Fibroblast of lung (primary cell): ENCODE results near the gene PCDHA8. TPM values are rescaled to one million over a fixed set of nuclear protein-coding genes. Genes with fewer than 3 reads are reported as not detected.
"Not testable (repeated sequence)": the region's sequence is repeated elsewhere in the genome, so short reads cannot be mapped to it uniquely, and the experiment has no call there.

Experiments
- DNase-seq, 2 donors: peaks; one replicate each; pipeline versions ENCODE4 v3.0.0 to v3.0.0-alpha.2; 2010; ENCODE audit warnings: low read depth in 2 of 2
- H2AFZ ChIP-seq: 2 replicates; pipeline ENCODE4 v1.5.1; 2012; ENCODE audit warnings: low read length, control low read depth, inconsistent platforms
- H3K27ac ChIP-seq: 2 replicates; pipeline ENCODE4 v1.5.1; 2011; ENCODE audit warnings: low read length, control low read depth; ENCODE audit not compliant: insufficient read depth
- H3K27me3 ChIP-seq: 2 replicates; pipeline ENCODE4 v1.5.1; 2011; ENCODE audit warnings: mild to moderate bottlenecking, low read length; ENCODE audit not compliant: control insufficient read depth, insufficient read depth
- H3K36me3 ChIP-seq: 2 replicates; pipeline ENCODE4 v1.5.1; 2011; ENCODE audit warnings: low read length; ENCODE audit not compliant: control insufficient read depth, insufficient read depth
- H3K4me1 ChIP-seq: 2 replicates; pipeline ENCODE4 v1.5.1; 2011; ENCODE audit warnings: low read length; ENCODE audit not compliant: control insufficient read depth, insufficient read depth; ENCODE audit errors: extremely low read depth
- H3K4me2 ChIP-seq: 2 replicates; pipeline ENCODE4 v1.5.1; 2011; ENCODE audit warnings: low read length, control low read depth; ENCODE audit not compliant: insufficient read depth; ENCODE audit errors: extremely low read depth
- H3K4me3 ChIP-seq, 4 experiments: fragments of 200-600 bp in 1 of 4; sonication (generic) in 1 of 4; replicated peaks in 1 of 4; 2 replicates each; pipeline ENCODE4 v1.5.1; 2011 to 2016; ENCODE audit warnings: low read length in 4 of 4, low read depth in 3 of 4, mild to moderate bottlenecking in 3 of 4, control low read depth in 2 of 4, inconsistent platforms in 1 of 4, mixed read lengths in 1 of 4; ENCODE audit not compliant: insufficient read depth in 1 of 4; ENCODE audit errors: control extremely low read depth in 1 of 4
- H3K79me2 ChIP-seq: 2 replicates; pipeline ENCODE4 v1.5.1; 2012; ENCODE audit warnings: mild to moderate bottlenecking, low read length, inconsistent platforms; ENCODE audit not compliant: control insufficient read depth, insufficient read depth
- H3K9ac ChIP-seq: 2 replicates; pipeline ENCODE4 v1.5.1; 2011; ENCODE audit warnings: mild to moderate bottlenecking, low read length, control low read depth; ENCODE audit not compliant: insufficient read depth
- H3K9me3 ChIP-seq: 2 replicates; pipeline ENCODE4 v1.5.1; 2012; ENCODE audit warnings: low read depth, low read length; ENCODE audit not compliant: control insufficient read depth, insufficient read depth
- H4K20me1 ChIP-seq: 2 replicates; pipeline ENCODE4 v1.5.1; 2011; ENCODE audit warnings: low read length; ENCODE audit not compliant: control insufficient read depth, insufficient read depth; ENCODE audit errors: extremely low read depth
- CTCF ChIP-seq, 2 donors: IDR thresholded peaks in 1 of 2; conservative IDR thresholded peaks in 1 of 2; 1 replicate in 1 of 2; 2 replicates in 1 of 2; pipeline ENCODE4 v1.5.1; 2011 to 2012; ENCODE audit warnings: low read length in 2 of 2, control low read depth in 1 of 2, inconsistent platforms in 1 of 2, low read depth in 1 of 2, mild to moderate bottlenecking in 1 of 2
- EZH2 ChIP-seq: IDR thresholded peaks from 2 replicates; pipeline ENCODE4 v1.5.1; 2012; ENCODE audit warnings: low read length, control low read depth, mild to moderate bottlenecking; ENCODE audit errors: missing control alignments
- polyA plus RNA-seq, 2 donors: library from polyadenylated mRNA; depleted of rRNA in 1 of 2; stranded (reverse) in 1 of 2; unstranded in 1 of 2; fragments of >200 nt; gene quantifications; 2 replicates each; pipeline ENCODE4 v1.2.1, GENCODE V29; 2011 to 2012; ENCODE audit warnings: missing spikeins in 1 of 2
- total RNA-seq: library from RNA; depleted of rRNA; stranded (reverse); fragments of >200 nt; gene quantifications from 2 replicates; pipeline ENCODE4 v1.2.1, GENCODE V29; 2014

Gene PCDHA8
- total and polyA plus RNA-seq, 2 donors (not counting 1 experiment from before 2014, with no cell fraction given) = 0.33 TPM

- no peak for TF ChIP-seq EZH2
- TF ChIP-seq CTCF (conservative IDR thresholded peaks at IDR 0.05 in 1 of 2, IDR thresholded peaks at IDR 0.05 in 1 of 2; ENCODE audit: low read depth in 1 of 2, low read length in 2 of 2) = peak in 1 of 2 donors; percentile 1
- H3K4me3 ChIP-seq = peak within 1 kb of the TSS in 2 of 4 experiments; percentile 16 to 43
- H4K20me1 ChIP-seq = no peaks in the 10 kb centered on the region
- H3K4me1 ChIP-seq = no peaks in the 10 kb centered on the region
- H3K36me3 ChIP-seq = no peaks in the 10 kb centered on the region
- no peaks in the 10 kb centered on the region for H3K79me2 ChIP-seq
- H3K27me3 ChIP-seq = no peaks in the 10 kb centered on the region
- H3K9me3 ChIP-seq = no peaks in the 10 kb centered on the region
- peak; percentile 14 to 32 for DNase-seq
- no peak within 1 kb of the TSS for H3K4me2 ChIP-seq
- H3K27ac ChIP-seq = no peak within 1 kb of the TSS
- H2AFZ ChIP-seq = peak within 1 kb of the TSS; percentile 29
- no peak within 1 kb of the TSS for H3K9ac ChIP-seq
Observed at GRCh38 chr5:140833993-140834392, 7.0 kb upstream of the PCDHA8 start, which contains the start of gene PCDHA7. TSS of gene PCDHA7 (plus strand) at chr5:140834269. CDS start at chr5:140834384, 115 bp downstream.

- H3K4me2 ChIP-seq, H4K20me1 ChIP-seq, H3K36me3 ChIP-seq, H3K9me3 ChIP-seq, DNase-seq, H3K27me3 ChIP-seq, H3K27ac ChIP-seq, H3K79me2 ChIP-seq, H3K9ac ChIP-seq, H3K4me1 ChIP-seq: not testable (repeated sequence)
- H3K4me3 ChIP-seq = peak overlapping the region in 2 of 4 experiments; percentile 16 to 43
- peak overlapping the region; percentile 29 for H2AFZ ChIP-seq
Observed at GRCh38 chr5:140834439-140835008, 6.5 kb upstream of the PCDHA8 start.

- Histone ChIP-seq H3K9ac (no peak overlapping the region), H3K4me2 (no peak overlapping the region), H3K36me3 (no peaks in the 10 kb centered on the region), H3K27me3 (no peaks in the 10 kb centered on the region), H3K4me1 (no peaks in the 10 kb centered on the region), H3K27ac (no peak overlapping the region), H2AFZ (no peak overlapping the region), H3K9me3 (no peaks in the 10 kb centered on the region), H3K79me2 (no peaks in the 10 kb centered on the region), H4K20me1 (no peaks in the 10 kb centered on the region), H3K4me3 (no peak overlapping the region)
- no peak for DNase-seq
- no peak for TF ChIP-seq EZH2
- no peak for TF ChIP-seq CTCF (conservative IDR thresholded peaks at IDR 0.05 in 1 of 2, IDR thresholded peaks at IDR 0.05 in 1 of 2; ENCODE audit: low read depth in 1 of 2, low read length in 2 of 2)
Observed at GRCh38 chr5:140835622-140836510, 5.1 kb upstream of the PCDHA8 start.
